NCI-H510A (cell line): ENCODE measurements around the gene INSIG1.

Experiments
- DNase-seq: peaks from one replicate; lab custom pipeline; 2025; lab: John Stamatoyannopoulos, UW

The INSIG1 gene

DNA sequence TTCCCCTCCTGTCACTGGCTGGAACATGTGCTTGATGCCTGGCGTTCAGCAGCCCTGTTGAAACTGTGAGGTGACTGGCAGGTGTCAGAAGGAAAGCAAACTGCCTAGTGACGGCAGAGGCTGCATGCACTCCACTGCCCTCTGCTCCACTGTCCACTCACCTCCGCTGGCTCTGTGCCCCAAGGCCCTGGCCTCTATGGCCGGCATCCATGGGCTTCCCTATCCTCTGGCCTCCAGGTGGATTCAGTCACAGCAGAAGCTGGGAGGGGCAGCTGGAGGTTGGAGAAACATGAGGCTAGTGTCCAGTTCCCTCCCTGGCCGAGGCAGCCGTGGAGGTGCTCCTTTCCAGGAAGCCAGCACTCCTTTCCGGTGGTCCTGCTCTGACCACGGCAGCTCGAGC, 31.2 kb upstream of the INSIG1 start:
- no peak for DNase-seq

DNA sequence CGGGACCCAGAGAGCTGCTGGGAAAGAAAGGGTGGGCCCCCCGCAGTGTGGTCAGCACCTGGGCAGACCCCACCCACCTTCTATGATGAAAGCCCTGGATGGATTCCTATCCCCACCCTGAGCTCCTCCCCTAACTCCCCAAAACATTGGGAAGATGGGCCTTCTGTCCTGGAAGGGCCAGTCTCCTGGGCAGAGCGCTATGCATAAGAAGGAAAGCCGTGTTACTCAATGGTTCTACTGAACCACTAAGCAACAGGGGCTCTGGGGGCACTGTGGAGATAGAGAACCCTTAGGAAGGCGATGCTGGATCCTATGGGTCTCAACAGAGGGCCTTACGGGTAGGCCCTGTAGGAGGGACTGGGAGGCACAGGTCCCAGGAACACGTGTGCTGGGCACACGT, 30.7 kb upstream of the INSIG1 start:
- DNase-seq, result no peak

DNA sequence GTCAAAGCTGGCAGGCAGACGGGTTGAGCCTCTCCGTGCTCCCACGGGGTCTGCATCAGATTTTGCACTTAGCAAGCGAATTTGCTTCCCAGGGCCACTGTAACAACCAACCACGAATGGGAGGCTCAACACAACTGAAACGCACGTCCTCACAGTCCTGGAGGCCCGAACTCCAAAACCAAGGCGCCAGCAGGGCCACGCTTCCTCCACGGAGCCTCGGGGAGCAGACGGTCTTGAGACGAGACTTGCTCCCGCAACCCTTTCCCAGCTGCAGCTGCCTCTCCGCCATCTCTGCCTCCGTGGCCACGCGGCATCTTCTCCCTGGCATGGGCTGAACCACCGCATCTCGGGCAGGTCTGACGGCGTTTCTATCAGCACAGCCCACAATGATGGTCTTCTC, 30.2 kb upstream of the INSIG1 start:
- DNase-seq, result no peak

DNA sequence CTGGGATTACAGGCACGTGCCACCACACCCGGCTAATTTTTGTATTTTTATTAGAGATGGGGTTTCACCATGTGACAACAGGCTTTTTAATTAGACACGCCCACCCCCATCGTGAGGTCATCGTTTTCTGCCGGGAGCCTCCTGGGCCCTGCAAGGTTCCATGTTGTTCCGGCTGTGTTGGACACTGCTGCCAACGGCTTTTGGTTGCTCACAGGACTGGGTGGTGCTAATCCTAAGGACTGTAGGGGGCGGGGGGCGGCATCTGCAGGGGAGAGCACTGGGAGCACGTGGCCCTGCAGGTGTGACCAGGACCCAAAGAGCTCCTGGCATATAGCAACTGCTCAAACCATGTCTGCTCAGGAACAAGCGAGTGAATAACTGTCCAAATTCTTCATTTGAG, 29.5 kb upstream of the INSIG1 start:
- DNase-seq, result no peak

DNA sequence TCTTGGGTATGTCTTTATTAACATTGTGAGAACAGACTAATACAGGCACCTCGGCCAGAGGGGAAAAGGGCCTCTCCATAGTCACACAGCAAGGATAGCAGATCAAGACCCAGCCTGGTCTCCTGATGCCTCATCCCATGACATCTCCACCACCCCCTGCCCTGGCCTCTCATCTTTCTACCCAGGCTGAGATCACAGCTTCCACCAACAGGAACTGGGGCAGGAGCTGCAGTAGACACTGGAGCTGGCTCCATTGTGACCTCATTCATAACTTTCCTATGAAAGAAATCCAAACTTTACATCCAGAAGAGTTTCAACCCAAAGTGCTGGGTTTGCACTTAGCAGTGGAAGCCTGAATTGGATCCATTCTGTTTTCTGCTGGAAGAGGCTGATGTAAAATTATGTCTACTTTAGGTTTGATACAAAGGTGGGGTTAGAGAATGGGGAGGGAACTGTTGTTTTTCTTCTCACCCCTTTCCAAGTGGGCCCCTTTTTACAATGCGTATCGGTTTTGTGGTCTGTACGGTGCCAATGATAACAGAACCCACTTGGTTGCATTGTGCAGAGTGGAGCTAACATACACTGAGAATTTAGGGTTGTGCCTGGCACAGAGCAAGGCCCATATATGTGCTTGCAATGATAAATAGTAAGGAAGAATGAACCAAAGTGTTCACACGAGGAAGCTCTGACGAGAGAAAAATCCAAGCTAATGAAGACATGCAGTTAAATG, 28.6 kb upstream of the INSIG1 start:
- no peak for DNase-seq

DNA sequence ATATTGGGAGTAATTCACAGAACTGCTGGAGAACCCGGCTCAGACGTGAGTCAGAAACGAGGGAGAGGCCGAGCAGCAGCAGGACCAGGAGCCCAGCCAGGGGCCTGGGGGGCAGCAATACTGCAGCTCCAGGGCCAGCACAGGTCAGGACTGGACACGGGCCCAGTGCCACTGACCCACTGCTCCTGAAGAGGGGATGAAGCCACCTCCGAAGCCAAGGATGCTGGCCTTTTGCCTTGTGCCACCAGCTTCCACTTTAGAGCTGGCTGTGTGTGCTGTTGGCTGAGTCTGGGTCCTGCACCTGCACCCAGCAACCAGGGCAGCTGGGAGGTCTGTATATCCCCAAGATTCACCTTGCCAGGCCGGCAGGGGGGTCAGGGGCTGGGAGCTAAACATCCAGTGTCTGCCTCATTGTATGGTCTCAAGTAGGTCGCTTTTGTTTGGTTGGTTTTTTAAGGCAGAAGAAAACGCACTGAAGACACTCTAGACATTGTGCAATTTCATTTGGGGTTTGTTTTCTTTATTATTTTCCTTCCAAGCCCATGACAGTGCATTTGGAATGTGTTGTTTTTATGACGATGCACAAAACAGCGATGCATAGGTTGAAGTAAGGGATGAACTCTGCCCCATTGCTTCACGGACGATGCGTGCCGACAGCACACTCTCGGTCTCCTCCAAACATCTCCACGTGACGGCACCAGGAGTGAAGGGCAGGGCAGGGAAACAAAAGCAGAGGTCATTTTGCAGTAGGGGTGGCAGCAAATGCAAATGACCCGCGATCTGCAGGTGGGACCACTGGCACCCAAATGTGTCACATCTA, 27.7 kb upstream of the INSIG1 start:
- no peak for DNase-seq

DNA sequence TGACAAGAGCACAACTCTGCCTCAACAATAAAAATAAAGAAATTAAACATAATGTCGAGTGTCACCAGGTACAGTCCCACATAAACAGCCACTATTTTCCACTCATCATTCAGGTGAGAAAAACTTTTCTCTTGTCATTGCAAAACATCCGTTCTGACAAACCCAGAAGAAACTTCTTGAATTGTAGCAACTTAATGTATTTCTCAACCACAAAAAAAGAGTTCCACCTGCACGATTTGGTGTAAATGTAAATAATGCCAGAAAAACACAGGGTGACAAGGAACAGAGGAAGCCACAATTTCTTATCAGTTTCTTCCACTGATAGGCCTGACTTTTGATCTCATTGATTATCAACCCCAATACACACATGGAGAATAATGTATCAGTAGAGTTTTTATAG, 26.8 kb upstream of the INSIG1 start:
- DNase-seq, result no peak

DNA sequence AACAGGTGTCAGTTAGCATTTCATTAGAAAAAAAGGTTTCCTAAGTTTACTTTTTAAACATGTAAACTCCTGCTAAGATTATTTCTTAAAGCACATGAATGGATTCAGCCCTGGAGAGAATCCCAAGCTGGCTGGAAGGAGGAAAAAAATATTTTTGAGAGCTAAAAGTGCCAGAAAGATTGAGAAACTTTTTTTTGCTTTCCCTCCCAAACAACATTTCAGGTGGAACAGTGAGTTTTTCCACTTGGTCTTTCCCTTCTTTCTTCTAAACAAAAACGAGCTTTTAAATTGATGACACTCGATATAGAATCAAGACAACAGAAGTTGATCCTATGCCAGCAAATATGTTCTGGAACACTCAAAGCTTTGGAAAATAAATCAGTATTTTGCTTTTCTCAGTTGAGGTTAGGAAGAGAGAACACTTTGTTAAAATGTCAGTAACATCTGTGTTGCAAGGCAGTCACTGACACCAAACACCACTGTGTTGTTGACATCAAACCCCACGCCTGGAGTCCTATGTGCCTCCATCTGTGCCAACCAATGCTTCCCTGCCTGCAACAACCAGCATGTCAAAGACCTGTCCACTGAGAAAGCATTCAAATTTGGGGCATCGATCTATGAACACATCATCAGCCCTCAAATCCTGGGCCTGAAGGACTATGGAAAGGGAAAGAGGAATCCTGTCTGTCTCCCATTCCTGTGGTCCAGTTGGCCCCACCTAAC, 22.9 kb upstream of the INSIG1 start:
- no peak for DNase-seq

DNA sequence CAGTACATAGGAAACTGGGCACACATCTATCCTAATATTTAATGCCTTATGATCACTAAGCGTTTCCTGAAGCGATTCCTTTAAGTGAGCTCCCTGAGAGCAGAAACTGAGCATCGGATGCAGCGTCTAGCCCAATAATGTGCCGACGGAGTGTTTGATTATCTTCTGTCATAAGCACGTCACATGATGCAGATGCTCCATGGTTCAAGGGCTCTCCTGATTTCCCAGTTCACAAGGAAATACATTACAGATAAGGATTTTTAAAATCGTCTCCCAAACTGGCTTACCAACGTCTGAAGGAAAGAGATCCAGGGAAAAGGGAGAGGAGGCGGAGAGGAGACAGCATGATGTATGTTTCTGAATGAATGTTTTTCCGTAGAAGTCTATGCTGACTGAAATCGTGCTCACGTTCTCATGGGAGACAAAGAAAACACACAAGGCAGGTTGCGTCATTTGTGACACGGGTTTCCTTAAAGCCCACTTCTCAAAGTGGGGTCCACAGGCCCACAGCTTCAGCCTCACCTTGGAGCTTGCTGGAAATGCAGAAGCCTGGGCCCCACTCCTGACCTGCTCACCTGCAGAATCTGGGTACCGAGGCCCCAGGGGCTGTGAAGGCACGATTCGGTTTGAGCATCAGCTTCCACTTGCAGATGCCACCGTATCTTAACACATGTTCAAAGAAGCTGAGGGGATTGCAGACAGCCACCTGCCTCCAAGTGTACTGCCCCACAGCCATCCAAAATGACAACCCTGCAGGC, 21.5 kb upstream of the INSIG1 start:
- no peak for DNase-seq

DNA sequence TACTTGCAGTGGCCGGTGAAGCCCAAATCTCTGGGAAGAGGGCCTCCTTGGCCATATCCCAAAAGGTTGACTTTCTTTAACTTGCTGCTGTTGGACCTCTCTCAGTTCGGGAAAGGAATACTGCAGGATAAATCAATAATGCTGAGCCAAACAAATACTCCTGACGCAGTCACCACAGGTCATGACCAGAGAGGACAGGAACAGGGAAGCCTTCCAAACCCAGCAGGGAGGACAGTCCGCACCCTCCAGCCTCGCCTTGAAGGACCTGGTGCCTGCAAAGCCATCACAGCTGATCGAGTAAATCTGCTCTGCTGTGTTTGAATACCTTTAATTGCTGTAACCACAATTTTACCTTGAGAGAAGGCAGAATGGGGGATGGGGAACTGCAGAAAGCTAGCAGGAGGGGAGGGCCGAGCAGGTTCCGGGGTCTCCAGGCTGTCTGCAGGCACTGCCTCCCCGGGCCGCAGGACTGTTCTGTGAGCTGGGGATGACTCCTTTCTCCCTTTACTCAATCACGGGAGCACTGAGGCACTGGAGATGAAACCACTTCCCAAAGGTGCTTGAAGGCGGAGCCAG, 20.8 kb upstream of the INSIG1 start:
- DNase-seq, result no peak

DNA sequence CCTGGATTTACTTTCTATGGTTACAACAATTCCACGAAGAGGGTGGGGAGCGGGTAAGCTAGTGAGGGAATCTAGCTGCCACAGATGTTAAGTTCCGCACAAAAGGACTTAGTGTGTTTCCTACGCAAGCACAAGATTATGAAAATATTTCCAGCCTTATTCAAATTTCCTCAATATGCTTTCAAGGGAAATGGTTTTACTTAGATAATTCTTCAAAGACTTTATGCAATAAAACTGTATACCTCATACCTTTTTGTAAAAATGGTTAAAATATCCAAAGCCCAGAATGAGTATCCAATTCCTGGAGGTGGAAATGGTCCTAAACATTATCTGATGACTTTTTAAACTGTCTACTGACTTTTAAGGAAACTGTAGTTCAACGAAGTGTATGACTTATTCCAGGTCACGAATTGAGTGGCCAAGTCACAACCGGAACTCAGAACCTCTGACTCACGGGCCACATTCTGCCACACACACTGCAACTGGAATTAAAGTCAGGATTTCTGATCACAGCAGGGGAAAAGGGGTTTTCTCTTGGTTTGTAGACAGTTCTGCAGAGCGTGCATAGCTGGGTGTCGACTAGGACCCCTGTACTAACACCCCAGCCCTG, 20.2 kb upstream of the INSIG1 start:
- DNase-seq, result no peak

DNA sequence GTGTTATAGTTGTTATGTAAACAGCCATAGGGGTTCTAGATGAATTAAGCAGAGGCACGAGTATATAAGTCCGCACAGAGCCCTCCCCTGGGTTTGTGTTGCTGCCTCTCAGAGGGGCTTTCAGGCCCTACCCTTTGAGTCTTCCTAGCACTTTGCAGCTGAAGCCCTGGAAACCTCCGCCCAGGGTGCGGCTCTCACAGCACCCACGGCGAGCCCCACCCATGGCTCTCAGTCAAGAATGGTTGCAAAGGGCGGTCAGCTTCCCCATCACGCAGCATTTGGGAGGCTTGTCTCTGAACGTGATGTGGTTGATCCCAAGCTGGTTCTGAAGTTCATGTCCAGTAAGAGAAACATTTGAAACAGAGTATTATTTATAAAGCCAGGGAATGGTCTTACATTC, 18.8 kb upstream of the INSIG1 start:
- no peak for DNase-seq

DNA sequence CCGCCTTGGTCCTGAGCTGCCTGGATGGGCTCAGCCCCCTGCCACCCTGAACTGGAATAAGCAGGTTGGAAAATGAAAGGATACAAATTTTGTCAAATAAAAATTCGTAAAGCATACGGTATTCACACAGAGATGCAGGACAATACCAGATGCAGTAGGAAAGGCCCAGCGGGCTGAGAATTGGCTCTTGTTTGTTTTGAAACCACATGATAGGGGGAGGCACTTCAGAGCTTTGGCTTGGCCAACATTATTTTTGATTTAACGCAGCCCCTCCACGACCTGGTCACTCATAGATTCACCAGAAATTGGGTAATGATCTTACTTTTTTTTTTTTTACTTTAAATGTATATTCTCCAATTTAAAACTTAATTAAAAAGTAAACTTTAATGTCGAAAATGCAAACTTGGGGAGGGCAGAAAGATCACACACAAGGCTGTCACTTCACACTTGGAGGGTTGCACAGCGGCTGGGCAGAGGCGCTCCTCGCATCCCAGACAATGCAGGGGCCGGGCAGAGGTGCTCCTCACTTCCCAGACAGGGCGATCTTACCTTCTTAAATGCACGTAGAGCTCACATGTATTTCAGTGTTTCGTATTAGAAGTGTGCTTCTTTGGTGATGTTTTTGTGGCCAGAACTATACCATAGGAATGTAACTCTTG, 17.8 kb upstream of the INSIG1 start:
- no peak for DNase-seq

DNA sequence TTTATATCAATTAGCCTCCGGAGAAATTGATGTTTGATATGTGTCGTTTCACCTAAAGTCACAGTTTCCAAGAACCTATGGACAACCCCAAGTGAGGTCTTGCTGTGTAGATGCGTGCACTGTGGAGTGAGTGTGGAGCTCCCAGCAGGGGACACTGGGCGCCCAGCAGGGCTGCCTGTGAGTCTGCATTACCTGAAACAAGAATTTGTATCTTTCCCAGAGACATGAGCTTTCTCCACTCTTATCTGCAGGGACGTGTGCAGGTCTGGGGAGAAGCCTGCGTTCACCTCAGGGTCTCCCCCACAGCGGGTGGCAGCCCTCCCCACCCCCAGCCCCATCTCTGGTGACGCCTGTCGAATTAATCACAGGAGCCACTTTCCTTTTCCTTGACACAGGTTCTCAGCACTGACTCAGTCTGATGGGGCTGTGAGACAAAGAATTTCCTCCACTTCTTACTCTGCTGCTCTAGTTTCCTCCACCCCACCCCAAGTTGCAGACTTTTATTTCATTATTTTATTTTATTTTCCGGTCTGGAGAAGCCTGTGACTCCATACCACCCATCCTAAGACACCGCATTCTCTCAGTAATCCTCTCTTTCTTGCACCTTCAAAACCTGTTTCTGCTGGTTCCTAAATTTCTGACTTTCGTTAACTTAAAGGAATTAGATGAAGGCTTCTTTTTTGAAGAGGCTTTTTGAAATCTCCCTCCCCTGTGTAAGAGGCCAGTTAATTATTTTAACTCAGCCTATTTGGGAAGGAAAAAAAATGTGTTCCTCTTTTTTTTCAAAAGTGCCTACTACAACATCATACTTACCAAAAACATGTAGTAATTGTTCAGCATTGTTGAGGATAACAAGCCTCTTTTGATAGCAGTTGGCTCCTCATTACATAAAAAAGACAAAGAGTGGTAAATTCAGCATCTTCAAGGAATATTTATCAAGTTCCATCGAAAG, 17.0 kb upstream of the INSIG1 start:
- no peak for DNase-seq

DNA sequence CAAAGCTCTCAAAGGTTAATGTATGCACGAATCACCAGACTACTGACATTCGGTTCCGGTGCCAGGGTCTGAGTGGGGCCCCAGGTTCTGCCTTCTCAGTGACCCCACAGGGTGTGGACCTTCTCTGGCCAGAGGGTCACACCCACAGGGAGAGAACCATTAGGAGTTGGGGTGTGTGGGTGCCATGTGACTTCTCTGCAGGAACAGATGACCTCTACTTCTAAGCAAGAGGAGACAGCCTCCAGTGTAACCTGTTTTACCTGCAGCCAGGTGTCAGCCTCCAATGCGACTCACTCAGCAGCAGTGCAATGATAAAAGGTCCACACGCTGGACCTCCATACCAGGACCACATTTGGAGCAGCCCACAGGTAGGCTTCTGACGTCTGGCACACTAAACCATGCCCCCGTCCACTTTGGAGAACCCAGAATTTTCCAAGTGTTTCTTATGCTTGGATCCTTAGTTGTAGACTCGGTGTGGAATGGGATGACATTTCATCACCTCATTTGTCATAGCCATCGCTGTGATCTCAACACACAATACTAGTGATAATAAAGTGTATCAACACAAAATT, 16.2 kb upstream of the INSIG1 start:
- no peak for DNase-seq

DNA sequence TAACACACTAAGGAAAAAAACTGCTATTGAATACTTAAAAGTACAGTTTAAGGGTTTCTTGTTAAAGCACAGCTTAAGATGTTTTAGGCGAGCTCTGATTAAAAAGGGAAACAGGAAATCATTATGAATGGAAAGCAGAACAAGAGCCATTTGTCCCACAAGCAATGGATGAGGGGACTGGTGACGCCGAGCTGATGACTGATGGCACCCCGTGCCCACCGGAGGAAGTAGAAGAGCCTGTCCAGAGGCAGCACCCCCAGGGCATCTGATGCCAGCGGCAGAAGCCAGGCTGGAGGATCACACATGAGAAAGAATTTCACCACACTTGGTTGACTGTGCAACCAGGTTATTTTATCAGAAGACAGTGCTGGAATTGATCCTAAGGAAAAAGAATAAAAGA, 15.0 kb upstream of the INSIG1 start:
- DNase-seq, result no peak

DNA sequence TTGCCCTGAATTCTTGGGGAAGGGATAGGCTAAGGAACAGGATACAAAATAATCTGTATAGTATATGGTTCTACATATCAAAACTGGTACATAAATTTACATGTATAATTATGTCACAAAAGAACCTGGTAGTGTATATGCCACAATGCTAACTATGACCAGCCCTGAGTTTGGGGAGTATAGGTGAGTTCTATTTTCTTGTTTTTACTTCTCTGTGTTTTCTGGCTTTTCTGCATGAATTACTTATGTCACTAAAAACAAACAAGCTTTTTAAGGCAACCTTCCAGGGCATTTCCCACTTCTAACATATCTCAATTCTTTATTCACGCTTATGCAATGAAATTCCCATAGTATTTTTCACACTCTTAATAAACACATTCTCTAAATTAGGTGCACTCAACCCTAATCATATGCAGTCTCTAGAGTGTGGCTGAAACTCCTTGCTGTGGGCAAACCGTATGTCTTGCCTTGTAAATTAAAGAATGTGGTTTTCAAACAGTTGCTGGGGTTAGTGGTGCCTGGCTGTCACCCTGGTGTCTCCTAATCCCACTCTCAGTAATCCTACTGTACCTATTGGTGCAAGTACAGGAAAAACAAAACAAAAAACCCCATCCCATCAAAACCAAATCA, 14.0 kb upstream of the INSIG1 start:
- no peak for DNase-seq

DNA sequence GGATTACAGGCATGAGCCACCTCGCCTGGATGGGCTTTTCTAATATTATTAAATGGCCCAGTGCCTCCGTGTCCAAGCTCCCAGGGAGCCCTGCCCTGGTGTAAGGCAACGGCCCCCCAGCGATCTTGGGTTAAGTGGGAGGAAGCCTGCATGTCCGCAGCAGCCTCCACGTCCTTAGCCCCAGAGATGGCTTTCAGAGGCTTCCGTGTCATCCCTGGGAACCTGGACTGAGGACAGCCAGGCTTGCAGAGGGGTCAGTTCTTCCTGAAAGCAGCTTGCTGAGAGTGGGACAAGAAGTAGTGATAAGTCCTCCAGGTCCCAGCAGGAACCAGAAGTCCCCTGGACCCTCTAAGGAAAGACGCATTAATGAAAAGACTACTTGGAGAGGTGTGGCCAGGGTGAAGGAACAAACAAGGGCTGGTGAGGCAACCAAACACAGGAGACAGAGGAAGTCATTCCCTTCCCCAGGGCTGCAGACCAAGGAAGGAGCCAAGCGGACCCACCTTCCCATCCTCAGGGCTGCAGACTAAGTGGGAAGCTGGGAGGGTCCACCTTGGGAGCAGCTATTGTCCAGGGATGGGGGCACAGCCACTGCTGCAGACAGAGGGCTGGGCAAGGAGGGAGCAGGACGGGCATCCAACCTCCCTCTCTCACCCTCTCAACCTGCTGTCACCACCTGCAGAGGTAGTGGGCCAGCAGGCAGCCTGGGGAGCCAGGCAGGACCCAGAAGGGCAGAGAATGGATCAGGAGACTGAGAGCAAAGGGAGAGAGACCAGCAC, 13.0 kb upstream of the INSIG1 start:
- DNase-seq, result no peak
